HG03280 (cell line): ENCODE results near the gene ACSF3.

ENCODE experiments used
- ATAC-seq: cut with Tn5 transposase; IDR thresholded peaks from one replicate; pipeline ENCODE4 v1.9.1; 2021; ENCODE audit warnings: mild to moderate bottlenecking, moderate library complexity; ENCODE audit not compliant: unreplicated experiment

ACSF3 gene

DNA sequence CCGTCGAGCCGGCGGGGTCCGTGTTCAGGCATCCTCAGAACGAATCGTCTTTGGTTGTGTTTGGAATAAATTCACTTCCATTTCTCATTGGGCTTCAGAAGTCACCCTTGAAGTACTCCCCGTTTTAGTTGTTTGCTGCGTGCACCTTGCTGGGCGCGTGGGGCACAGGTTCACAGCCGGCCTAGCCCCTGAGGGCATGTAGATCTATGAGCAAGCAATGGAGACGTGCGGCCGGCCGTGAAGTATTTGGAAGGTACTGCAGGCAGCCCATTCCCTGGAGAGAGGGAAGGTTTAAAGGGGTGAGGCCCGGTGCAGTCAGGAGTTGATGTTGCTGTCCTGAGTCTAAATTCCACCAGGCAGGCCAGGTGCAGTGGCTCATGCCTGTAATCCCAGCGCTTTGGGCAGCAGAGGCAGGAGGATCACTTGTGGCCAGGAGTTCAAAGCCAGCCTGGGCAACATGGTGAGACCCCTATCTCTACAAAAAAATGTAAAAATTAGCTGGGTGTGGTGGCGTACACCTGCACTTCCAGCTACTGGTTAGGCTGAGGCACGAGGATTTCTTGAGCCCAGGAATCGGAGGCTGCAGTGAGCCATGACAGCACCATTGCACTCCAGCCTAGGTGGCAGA lies 714 bp downstream of the ACSF3 start:
- no peak for ATAC-seq

GRCh38 chr16:89094880-89095258 lies 1.2 kb downstream of the ACSF3 start:
- no peak for ATAC-seq

DNA sequence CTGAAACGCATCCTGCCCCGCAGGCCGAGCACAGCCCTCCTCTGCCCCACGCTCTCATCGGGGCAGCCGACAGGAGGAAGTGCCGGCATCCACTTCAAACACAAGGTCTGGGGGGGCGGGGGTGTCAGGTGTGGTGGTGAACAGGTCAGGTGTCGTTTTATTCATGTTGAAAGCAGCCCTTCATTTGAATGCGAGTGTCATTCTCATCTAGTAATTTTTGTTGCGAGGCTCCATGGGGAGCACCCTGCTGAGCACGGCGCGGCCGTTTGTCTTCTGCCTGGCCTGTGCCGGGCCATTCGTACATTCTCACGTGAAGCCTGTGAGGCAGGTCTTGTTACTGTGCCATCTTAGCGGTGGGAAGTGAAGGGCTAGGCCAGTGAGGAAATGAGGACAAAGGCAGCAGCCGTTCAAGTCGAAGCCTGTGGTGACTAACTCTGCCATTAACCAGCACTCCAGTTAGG lies 1.9 kb downstream of the ACSF3 start:
- no peak for ATAC-seq

DNA sequence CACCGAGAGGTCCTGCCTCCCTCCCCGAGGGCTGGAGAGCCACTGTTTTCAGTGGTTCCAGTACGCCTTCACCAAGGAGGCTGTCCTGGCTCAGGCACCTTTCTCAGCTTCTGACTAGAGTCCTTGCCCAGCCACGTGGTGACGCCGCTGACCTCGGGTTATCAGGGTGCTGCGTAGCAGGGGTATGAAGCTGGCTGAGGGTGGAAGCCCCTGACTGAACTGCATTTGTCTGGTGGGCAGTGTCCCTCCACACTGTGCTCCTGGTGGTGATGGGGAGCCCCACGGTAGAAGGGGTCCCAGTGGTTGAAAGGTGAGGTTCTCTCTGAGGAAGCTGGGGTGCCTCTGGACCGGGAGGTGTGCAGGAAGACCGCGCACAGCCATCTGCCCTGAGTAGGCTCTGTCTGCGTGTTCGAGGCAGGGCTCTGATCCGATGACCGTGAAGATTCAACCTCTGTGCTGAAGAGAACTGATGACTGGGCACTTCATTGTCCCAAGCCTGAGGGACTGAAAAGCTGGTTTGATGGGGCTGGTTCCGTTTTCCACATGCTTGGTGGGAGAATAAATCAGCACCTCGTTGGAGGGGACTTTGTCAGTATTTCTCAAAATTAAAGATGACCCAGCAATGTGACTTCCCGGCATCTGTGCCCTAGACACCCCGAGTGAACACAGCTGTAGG lies 2.5 kb downstream of the ACSF3 start:
- ATAC-seq, result no peak

GRCh38 chr16:89096768-89097391 lies 3.2 kb downstream of the ACSF3 start:
- ATAC-seq, result no peak

DNA sequence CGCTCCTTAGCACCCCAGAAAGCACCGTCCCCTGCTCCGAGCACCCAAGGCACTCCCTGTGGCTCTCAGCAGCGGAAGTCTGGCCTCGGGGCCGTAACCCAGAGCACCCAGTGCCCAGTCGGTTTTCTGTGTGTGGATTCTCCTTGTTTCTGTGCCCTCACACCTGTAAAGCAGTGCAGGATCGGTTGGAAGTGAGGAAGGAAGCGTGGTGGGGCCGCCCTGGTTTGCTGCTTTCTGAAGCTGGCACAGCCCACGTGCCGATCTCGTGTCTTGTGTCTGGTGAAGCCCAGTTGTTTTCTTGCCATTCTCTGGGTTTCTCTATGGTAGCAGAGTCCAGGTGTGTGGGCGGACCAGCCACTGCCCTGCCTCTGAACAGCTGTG lies 3.7 kb downstream of the ACSF3 start:
- no peak for ATAC-seq

DNA sequence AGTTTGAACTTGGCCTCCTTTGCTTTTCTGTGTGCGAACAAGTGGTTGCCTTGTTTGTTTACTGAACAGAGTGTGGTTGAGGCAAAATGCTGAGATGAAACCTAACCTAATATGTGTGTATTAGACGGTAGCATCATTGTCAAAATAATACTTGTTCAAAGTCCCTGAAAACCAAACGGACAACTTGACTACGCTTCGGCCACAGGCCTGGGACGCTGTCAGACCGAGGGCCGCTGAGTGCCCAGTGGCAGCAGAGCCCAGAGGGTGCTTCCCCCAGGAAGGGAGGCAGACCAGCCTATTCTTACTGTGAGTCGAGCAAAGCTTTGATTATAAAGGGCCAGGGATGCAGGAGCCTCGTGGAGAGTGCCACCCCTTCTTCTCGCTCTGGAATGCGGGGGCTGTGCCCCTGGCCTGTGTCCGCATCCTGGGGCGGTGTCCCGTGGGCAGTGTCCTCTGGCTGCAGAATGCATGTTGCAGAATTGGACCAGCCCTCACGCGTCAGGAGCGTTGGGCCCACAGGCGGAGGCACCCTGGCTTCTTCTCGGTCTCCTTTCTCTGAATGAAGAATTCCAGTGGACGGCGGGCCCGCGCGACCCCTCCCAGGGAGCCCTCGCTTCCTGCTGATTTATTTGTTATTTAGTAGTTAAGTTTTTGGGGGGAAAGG lies 5.2 kb downstream of the ACSF3 start:
- ATAC-seq, result no peak

GRCh38 chr16:89099905-89100304 lies 6.3 kb downstream of the ACSF3 start:
- ATAC-seq, result no peak

GRCh38 chr16:89100601-89101302 lies 7.1 kb downstream of the ACSF3 start:
- no peak for ATAC-seq

DNA sequence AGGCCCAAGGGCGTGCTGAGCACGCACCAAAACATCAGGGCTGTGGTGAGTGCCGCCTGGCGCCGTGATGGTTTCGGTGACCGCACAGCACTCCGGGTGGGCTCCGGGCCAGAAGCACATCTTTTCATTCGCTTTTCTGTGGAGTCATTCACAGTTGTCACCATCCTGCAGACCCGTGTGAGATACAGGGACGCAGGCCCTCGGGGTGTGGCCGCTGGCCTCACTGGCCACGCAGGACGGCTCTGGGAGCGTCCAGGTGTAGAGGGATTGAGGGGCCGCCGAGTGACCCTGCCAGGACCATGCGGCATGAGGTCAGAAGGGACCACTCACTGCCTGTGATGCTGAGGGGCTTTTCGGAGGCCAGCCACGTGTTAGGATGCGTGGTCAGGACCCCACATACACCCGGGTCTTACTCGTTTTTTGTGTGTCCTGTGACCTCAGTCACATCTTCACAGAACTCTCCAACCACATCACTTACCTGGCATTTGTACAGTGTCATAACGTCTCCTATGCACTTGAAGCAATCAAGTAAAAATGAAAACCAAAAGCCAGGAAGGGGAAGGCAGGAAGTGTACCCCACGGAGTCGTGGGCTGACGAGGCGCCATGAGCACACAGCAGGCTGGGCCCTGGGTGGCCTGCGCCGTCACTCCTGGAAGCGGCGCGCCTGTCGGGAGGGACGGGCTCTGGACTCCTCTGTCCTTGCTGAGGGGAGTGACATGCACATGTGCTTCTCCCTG lies 7.8 kb downstream of the ACSF3 start:
- no peak for ATAC-seq

GRCh38 chr16:89102041-89102471 lies 8.4 kb downstream of the ACSF3 start:
- no peak for ATAC-seq

GRCh38 chr16:89102481-89103073 lies 8.9 kb downstream of the ACSF3 start:
- ATAC-seq, result no peak

DNA sequence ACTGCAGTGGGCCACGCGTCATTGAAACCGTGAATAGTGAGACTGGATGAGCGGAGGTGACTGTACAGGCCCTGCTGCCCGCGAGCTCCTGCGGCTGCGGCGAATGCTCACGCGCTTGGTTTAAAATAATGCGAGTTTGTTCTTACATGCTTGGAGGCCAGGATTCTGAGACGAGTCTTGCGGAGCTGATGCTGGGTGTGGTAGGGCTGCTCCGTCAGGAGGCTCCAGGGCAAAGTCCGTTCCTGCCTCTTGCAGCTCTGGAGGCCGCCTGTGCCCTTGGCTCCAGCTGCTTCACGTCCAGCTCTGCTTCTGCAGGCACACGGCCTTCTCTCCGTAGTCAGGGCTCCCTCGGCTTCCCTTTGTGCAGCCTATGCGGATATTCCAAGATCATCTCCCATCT lies 9.5 kb downstream of the ACSF3 start:
- no peak for ATAC-seq

DNA sequence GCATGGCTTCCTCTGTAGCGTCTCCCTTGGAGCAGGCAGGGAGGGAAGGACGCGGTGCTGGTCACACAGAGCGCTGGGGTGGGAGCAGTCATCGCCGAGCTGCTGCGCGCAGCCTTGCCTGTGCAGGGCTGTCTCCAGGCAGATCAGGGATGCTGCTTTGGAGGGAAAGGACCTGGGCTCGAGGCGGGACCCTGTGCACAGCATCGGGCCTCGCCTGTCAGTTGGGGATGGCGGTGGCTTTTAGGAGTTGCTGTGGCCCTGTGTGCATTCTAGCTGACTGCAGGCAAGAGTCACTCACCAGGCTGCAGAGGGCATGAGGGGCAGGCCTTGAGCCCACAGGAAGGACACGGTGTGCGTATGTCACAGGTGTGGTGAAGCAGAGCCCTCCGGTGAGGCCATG lies 10.1 kb downstream of the ACSF3 start:
- no peak for ATAC-seq

GRCh38 chr16:89104303-89104702 lies 10.7 kb downstream of the ACSF3 start:
- ATAC-seq, result no peak

DNA sequence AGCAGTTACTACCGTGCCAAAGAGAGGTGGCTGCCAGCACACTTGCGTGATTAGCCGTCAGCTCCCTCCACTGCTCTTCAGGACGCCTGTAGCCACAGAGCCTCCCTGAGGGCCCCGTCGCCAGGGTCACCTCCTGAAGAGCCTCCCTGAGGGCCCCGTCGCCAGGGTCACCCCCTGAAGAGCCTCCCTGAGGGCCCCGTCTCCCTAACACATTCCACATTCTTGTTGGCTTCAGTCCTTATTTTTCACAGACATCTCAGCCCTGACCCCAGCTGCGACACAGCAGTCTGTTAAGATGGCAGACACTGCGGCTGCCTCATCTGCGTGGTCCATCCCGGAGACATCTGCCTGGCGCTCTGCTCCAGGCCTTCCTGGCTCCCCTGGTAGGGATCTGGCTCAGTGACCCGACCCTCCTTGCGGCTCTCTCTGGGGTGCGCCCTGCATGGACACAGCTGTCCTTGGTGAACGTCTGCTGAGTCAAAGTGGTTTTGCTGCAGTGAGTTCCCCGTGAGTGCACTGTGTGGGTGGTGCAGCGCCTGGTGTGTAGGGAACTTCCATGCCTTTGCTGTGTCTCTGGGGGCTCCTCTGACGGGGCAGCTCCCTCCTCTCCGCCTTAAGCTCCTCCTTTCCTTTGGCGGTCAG lies 11.4 kb downstream of the ACSF3 start:
- no peak for ATAC-seq

DNA sequence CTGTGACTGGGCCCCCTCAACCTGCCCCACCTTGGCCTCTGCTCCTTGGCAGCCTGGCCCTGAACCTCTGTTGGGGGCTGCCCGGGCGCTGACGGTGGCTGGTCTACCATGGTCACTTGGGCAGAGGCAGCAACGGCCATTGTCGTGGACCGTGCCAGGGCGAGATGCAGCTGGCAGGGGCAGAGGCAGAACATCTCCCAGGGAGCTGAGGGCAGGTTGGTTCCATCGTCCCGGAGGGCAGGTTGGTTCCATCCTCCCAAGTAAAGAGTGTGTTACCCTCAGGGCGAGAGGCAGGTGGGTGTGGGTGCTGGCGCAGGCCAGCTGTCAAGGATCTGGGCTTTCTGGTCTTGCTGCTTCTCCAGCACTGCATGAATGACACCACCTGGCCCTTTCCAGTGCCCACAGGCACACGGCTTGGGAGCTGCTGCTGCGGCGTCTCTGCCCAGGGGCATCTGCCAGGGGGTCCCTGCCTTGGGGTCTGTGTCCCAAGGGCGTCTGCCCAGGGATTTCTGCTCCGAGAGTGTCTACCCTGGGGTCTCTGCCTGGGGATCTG lies 12.0 kb downstream of the ACSF3 start:
- ATAC-seq, result no peak

GRCh38 chr16:89106533-89107202 lies 13.0 kb downstream of the ACSF3 start:
- no peak for ATAC-seq

DNA sequence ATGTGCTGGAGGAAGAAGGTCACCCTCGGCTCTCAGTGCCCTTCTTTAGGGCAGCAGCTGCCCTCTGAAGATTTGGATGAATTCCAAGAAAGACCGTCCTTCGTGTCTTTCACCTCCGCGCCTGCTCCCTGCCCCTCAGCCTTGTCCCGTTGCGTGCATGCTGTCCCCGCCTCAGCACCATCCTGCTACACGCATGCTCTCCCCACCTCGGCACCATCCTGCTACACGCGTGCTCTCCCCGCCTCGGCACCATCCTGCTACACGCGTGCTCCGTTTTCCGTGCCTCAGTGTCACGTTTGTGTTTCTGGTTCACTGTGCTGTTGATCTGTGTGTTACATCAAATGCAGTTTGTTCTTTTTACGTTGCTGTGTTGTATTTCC lies 13.5 kb downstream of the ACSF3 start:
- no peak for ATAC-seq
